Measurements from ENCODE around the gene PHF21A.
"Not testable (repeated sequence)": the region's sequence is repeated elsewhere in the genome, so short reads cannot be mapped to it uniquely, and the experiment has no call there.

The PHF21A gene

GRCh38 chr11:45918331-45918941 is 202.8 kb downstream of the PHF21A start:
- DNase-seq, result peak; percentile 39

- peak; percentile 94 for DNase-seq
These were observed 203.5 kb downstream of the PHF21A start, which contains the start of gene PEX16 for GRCh38 chr11:45917623-45918330. TSS of gene PEX16 (minus strand) at chr11:45917877. CDS start at chr11:45917811, 66 bp downstream.

- no peak for DNase-seq
These were observed 204.0 kb downstream of the PHF21A start for GRCh38 chr11:45917286-45917622.

GRCh38 chr11:45915446-45915845 is 205.8 kb downstream of the PHF21A start:
- no peak for DNase-seq

GRCh38 chr11:45913942-45914635 is 207.2 kb downstream of the PHF21A start:
- DNase-seq, result no peak

GRCh38 chr11:45913514-45913913 is 207.7 kb downstream of the PHF21A start:
- DNase-seq, result no peak

- no peak for DNase-seq
These were observed 210.6 kb downstream of the PHF21A start for GRCh38 chr11:45910623-45911022.

- no peak for DNase-seq
These were observed 211.4 kb downstream of the PHF21A start for GRCh38 chr11:45909594-45910475.

- no peak for DNase-seq
These were observed 213.3 kb downstream of the PHF21A start for GRCh38 chr11:45907911-45908370.

GRCh38 chr11:45906965-45907611 is 214.2 kb downstream of the PHF21A start, which contains the start of gene FREY1:
TSS of gene FREY1 (minus strand) at chr11:45907271. CDS start at chr11:45907245, 26 bp downstream.
- no peak for DNase-seq

GRCh38 chr11:45906096-45906682 is 215.1 kb downstream of the PHF21A start:
- DNase-seq, result no peak

- DNase-seq, result not testable (repeated sequence)
These were observed 215.7 kb downstream of the PHF21A start for GRCh38 chr11:45905576-45905975.

- DNase-seq, result no peak
These were observed 216.2 kb downstream of the PHF21A start for GRCh38 chr11:45905095-45905494.

- no peak for DNase-seq
These were observed 216.8 kb downstream of the PHF21A start for GRCh38 chr11:45904309-45904915.

- DNase-seq, result no peak
These were observed 218.5 kb downstream of the PHF21A start for GRCh38 chr11:45902452-45903380.

- no peak for DNase-seq
These were observed 219.6 kb downstream of the PHF21A start for GRCh38 chr11:45901626-45902025.

GRCh38 chr11:45900916-45901617 is 220.2 kb downstream of the PHF21A start:
- no peak for DNase-seq

- not testable (repeated sequence) for DNase-seq
These were observed 221.0 kb downstream of the PHF21A start for GRCh38 chr11:45900175-45900800.
